ENCODE measurements around the gene GSK3B.

The GSK3B gene

DNA sequence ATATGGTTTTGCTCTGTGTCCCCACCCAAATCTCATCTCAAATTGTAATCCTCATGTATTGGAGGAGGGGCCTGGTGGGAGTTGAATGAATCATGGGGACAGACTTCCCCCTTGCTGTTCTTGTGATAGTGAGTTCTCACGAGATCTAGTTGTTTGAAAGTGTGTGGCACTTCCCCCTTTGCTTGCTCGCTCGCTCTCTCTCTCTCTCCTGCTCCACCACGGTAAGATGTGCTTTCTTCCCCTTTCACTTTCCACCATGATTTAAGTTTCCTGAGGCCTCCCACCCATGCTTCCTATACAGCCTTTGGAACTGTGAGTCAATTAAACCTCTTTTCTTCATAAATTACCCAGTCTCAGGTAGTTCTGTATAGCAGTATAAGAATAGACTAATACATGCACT, 60.7 kb downstream of the GSK3B start:
- no peak overlapping the region for H3K9ac ChIP-seq (ENCODE audit: low read length in 2 of 2)
- no peaks in the 10 kb centered on the region for H3K27me3 ChIP-seq (ENCODE audit: control insufficient read depth in 1 of 2, insufficient read depth in 2 of 2, low read length in 2 of 2)
- H3K36me3 ChIP-seq (ENCODE audit: control insufficient read depth in 2 of 2, insufficient read depth in 2 of 2, low read length in 2 of 2) = no peaks in the 10 kb centered on the region
- no peaks in the 10 kb centered on the region for H3K4me1 ChIP-seq (ENCODE audit: control insufficient read depth, insufficient read depth, low read length)
- H3K4me3 ChIP-seq (ENCODE audit: low read length in 2 of 2) = no peak overlapping the region
- no peaks in the 10 kb centered on the region for H3K9me3 ChIP-seq (ENCODE audit: control insufficient read depth in 2 of 2, low read length in 2 of 2)
- H3K27ac ChIP-seq (ENCODE audit: low read length) = no peak overlapping the region

DNA sequence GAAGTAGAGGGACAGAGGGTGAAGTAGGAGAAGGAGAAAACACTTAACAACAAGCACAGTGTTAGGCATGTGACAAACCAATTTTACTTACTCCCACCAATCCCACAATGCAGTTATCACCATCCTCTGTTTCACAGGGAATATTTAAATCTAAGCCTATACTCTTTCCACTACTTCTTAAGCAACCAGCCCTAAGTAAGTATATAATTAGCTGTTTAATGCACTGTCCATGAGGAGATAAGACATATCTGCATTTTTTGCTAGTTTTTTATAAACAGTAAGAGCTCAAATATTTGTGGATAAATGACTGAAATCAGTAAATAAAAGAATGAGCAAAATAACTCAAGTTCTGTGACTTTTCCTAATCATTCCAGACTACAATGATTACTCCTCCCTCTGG, 62.7 kb downstream of the GSK3B start:
- H3K4me1 ChIP-seq (ENCODE audit: control insufficient read depth, insufficient read depth, low read length) = no peaks in the 10 kb centered on the region
- no peak overlapping the region for H3K9ac ChIP-seq (ENCODE audit: low read length in 2 of 2)
- H3K27ac ChIP-seq (ENCODE audit: low read length) = no peak overlapping the region
- no peaks in the 10 kb centered on the region for H3K9me3 ChIP-seq (ENCODE audit: control insufficient read depth in 2 of 2, low read length in 2 of 2)
- H3K4me3 ChIP-seq (ENCODE audit: low read length in 2 of 2) = no peak overlapping the region
- no peaks in the 10 kb centered on the region for H3K36me3 ChIP-seq (ENCODE audit: control insufficient read depth in 2 of 2, insufficient read depth in 2 of 2, low read length in 2 of 2)
- no peaks in the 10 kb centered on the region for H3K27me3 ChIP-seq (ENCODE audit: control insufficient read depth in 1 of 2, insufficient read depth in 2 of 2, low read length in 2 of 2)

DNA sequence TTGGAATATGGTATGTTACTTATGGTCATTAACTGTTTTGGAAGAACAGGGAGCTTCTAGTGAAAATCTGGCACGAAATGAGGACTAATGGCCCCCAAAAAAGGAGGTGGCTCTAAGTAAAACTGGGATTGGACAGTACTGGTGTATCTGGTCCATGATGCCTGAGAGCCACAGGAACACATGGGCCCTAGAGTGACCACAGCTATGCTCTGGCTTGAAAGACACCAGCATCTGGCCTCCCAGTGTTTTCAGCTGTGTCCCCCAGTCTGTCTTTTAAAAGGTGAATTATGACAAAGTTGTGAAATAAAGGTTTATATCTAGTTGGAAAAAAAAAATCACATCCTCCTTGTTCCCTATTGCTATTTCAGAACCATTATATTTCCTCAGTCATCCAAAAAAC, 64.5 kb downstream of the GSK3B start:
- no peaks in the 10 kb centered on the region for H3K4me1 ChIP-seq (ENCODE audit: control insufficient read depth, insufficient read depth, low read length)
- H3K4me3 ChIP-seq (ENCODE audit: low read length in 2 of 2) = no peak overlapping the region
- H3K27me3 ChIP-seq (ENCODE audit: control insufficient read depth in 1 of 2, insufficient read depth in 2 of 2, low read length in 2 of 2) = no peaks in the 10 kb centered on the region
- no peaks in the 10 kb centered on the region for H3K9me3 ChIP-seq (ENCODE audit: control insufficient read depth in 2 of 2, low read length in 2 of 2)
- H3K36me3 ChIP-seq (ENCODE audit: control insufficient read depth in 2 of 2, insufficient read depth in 2 of 2, low read length in 2 of 2) = no peaks in the 10 kb centered on the region
- no peak overlapping the region for H3K27ac ChIP-seq (ENCODE audit: low read length)
- H3K9ac ChIP-seq (ENCODE audit: low read length in 2 of 2) = no peak overlapping the region

- Histone ChIP-seq H3K9me3 (ENCODE audit: control insufficient read depth in 2 of 2, low read length in 2 of 2) (no peaks in the 10 kb centered on the region), H3K36me3 (ENCODE audit: control insufficient read depth in 2 of 2, insufficient read depth in 2 of 2, low read length in 2 of 2) (no peaks in the 10 kb centered on the region), H3K4me1 (ENCODE audit: control insufficient read depth, insufficient read depth, low read length) (no peaks in the 10 kb centered on the region), H3K4me3 (ENCODE audit: low read length in 2 of 2) (no peak overlapping the region), H3K27ac (ENCODE audit: low read length) (no peak overlapping the region), H3K27me3 (ENCODE audit: control insufficient read depth in 1 of 2, insufficient read depth in 2 of 2, low read length in 2 of 2) (no peaks in the 10 kb centered on the region), H3K9ac (ENCODE audit: low read length in 2 of 2) (no peak overlapping the region)
These were observed 65.8 kb downstream of the GSK3B start for GRCh38 chr3:120028271-120029047.

DNA sequence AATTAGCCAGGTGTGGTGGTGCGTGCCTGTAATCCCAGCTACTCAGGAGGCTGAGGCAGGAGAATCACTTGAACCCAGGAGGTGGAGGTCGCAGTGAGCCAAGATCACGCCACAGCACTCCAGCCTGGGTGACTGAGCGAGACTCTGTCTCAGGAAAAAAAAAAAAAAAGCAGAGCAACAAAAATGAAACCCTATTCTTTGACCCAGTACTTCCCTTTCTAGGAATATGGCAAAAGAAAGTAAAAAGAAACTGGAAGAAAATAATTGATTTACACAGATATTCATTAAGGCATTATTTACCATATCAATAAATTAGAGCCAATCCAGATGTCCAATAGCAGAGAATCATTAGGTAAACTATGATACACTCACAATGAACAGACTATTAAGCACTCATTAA, 67.0 kb downstream of the GSK3B start:
- H3K9ac ChIP-seq (ENCODE audit: low read length in 2 of 2) = no peak overlapping the region
- H3K27ac ChIP-seq (ENCODE audit: low read length) = no peak overlapping the region
- H3K9me3 ChIP-seq (ENCODE audit: control insufficient read depth in 2 of 2, low read length in 2 of 2) = no peaks in the 10 kb centered on the region
- no peaks in the 10 kb centered on the region for H3K4me1 ChIP-seq (ENCODE audit: control insufficient read depth, insufficient read depth, low read length)
- no peaks in the 10 kb centered on the region for H3K36me3 ChIP-seq (ENCODE audit: control insufficient read depth in 2 of 2, insufficient read depth in 2 of 2, low read length in 2 of 2)
- no peak overlapping the region for H3K4me3 ChIP-seq (ENCODE audit: low read length in 2 of 2)
- H3K27me3 ChIP-seq (ENCODE audit: control insufficient read depth in 1 of 2, insufficient read depth in 2 of 2, low read length in 2 of 2) = no peaks in the 10 kb centered on the region

- Histone ChIP-seq H3K27me3 (ENCODE audit: control insufficient read depth in 1 of 2, insufficient read depth in 2 of 2, low read length in 2 of 2) (no peaks in the 10 kb centered on the region), H3K4me1 (ENCODE audit: control insufficient read depth, insufficient read depth, low read length) (no peaks in the 10 kb centered on the region), H3K4me3 (ENCODE audit: low read length in 2 of 2) (no peak overlapping the region), H3K9me3 (ENCODE audit: control insufficient read depth in 2 of 2, low read length in 2 of 2) (no peaks in the 10 kb centered on the region), H3K9ac (ENCODE audit: low read length in 2 of 2) (no peak overlapping the region), H3K27ac (ENCODE audit: low read length) (no peak overlapping the region), H3K36me3 (ENCODE audit: control insufficient read depth in 2 of 2, insufficient read depth in 2 of 2, low read length in 2 of 2) (no peaks in the 10 kb centered on the region)
These were observed 68.7 kb downstream of the GSK3B start for GRCh38 chr3:120025520-120025919.

DNA sequence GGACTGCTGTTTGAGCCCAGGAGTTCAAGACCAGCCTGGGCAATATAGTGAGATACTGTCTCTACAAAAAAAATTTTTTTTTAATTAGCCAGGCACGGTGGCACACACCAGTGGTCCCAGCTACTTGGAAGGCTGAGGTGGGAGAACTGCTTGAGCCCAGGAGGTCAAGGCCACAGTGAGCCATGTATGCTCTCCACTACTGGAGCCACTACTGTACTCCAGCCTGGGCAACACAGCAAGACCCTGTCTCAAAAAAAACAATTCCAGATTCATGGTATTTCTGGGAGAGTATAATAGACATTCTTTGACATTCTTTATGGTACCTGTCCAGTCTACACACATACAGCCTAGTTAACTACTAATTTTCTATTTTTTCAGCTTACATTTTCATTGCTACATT, 70.1 kb downstream of the GSK3B start:
- Histone ChIP-seq H3K4me3 (ENCODE audit: low read length in 2 of 2) (no peak overlapping the region), H3K36me3 (ENCODE audit: control insufficient read depth in 2 of 2, insufficient read depth in 2 of 2, low read length in 2 of 2) (no peaks in the 10 kb centered on the region)

DNA sequence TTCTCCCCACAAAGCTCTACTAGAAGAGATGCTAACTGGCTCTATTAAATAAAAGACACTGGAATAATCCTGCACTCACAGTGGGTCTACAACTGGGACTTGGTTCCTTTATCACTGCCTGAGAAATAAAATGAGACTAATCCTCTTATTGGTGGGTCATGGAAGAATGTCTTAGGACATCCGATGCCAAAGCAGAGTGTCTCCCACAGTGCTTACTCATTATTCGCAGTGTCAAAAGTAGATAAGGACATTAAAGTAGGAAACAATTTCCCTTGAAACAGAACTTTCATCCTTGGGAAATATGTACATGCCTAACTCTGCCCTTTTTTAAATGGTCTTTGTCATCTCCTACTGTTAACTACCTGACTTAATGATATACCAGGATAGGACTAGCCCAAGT, 71.5 kb downstream of the GSK3B start:
- Histone ChIP-seq H3K36me3 (ENCODE audit: control insufficient read depth in 2 of 2, insufficient read depth in 2 of 2, low read length in 2 of 2) (no peaks in the 10 kb centered on the region), H3K4me3 (ENCODE audit: low read length in 2 of 2) (no peak overlapping the region), H3K27ac (ENCODE audit: low read length) (no peak overlapping the region), H3K9ac (ENCODE audit: low read length in 2 of 2) (no peak overlapping the region), H3K27me3 (ENCODE audit: control insufficient read depth in 1 of 2, insufficient read depth in 2 of 2, low read length in 2 of 2) (no peaks in the 10 kb centered on the region), H3K4me1 (ENCODE audit: control insufficient read depth, insufficient read depth, low read length) (no peaks in the 10 kb centered on the region), H3K9me3 (ENCODE audit: control insufficient read depth in 2 of 2, low read length in 2 of 2) (no peaks in the 10 kb centered on the region)

More for the DNA sequence above, 70.1 kb downstream of the GSK3B start:
- Histone ChIP-seq H3K9ac (ENCODE audit: low read length in 2 of 2) (no peak overlapping the region), H3K27ac (ENCODE audit: low read length) (no peak overlapping the region), H3K27me3 (ENCODE audit: control insufficient read depth in 1 of 2, insufficient read depth in 2 of 2, low read length in 2 of 2) (no peaks in the 10 kb centered on the region), H3K9me3 (ENCODE audit: control insufficient read depth in 2 of 2, low read length in 2 of 2) (no peaks in the 10 kb centered on the region), H3K4me1 (ENCODE audit: control insufficient read depth, insufficient read depth, low read length) (no peaks in the 10 kb centered on the region)

- no peak overlapping the region for H3K9ac ChIP-seq (ENCODE audit: low read length in 2 of 2)
- H3K4me3 ChIP-seq (ENCODE audit: low read length in 2 of 2) = no peak overlapping the region
- no peaks in the 10 kb centered on the region for H3K4me1 ChIP-seq (ENCODE audit: control insufficient read depth, insufficient read depth, low read length)
- no peak overlapping the region for H3K27ac ChIP-seq (ENCODE audit: low read length)
- H3K36me3 ChIP-seq (ENCODE audit: control insufficient read depth in 2 of 2, insufficient read depth in 2 of 2, low read length in 2 of 2) = no peaks in the 10 kb centered on the region
- H3K27me3 ChIP-seq (ENCODE audit: control insufficient read depth in 1 of 2, insufficient read depth in 2 of 2, low read length in 2 of 2) = no peaks in the 10 kb centered on the region
- H3K9me3 ChIP-seq (ENCODE audit: control insufficient read depth in 2 of 2, low read length in 2 of 2) = no peaks in the 10 kb centered on the region
These were observed 72.7 kb downstream of the GSK3B start for GRCh38 chr3:120021523-120021922.

DNA sequence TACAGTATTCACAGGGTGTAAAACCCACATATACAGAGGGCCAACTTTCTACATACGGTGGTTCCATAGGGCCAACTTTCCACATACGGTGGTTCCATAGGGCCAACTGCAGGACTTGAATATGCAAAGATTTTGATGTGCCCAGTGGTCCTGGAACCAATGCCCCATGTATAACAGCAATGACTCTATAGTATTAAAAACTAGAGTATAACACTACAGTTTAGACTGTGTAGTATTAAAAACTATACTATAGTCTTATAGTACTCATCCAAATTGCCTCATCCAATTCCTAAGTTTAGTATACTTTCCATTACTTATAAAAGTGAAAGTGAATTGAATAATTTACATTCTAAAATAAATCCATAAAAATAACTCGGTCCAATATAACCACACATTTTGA, 75.9 kb downstream of the GSK3B start:
- no peaks in the 10 kb centered on the region for H3K9me3 ChIP-seq (ENCODE audit: control insufficient read depth in 2 of 2, low read length in 2 of 2)

GRCh38 chr3:120017692-120018091, 76.6 kb downstream of the GSK3B start:
- no peak overlapping the region for H3K9ac ChIP-seq (ENCODE audit: low read length in 2 of 2)
- no peak overlapping the region for H3K4me3 ChIP-seq (ENCODE audit: low read length in 2 of 2)
- H3K9me3 ChIP-seq (ENCODE audit: control insufficient read depth in 2 of 2, low read length in 2 of 2) = no peaks in the 10 kb centered on the region
- no peaks in the 10 kb centered on the region for H3K36me3 ChIP-seq (ENCODE audit: control insufficient read depth in 2 of 2, insufficient read depth in 2 of 2, low read length in 2 of 2)
- no peaks in the 10 kb centered on the region for H3K27me3 ChIP-seq (ENCODE audit: control insufficient read depth in 1 of 2, insufficient read depth in 2 of 2, low read length in 2 of 2)
- peaks cover 5% of the 10 kb centered on the region for H3K4me1 ChIP-seq (ENCODE audit: control insufficient read depth, insufficient read depth, low read length)
- no peak overlapping the region for H3K27ac ChIP-seq (ENCODE audit: low read length)

More for the DNA sequence above, 75.9 kb downstream of the GSK3B start:
- Histone ChIP-seq H3K4me3 (ENCODE audit: low read length in 2 of 2) (no peak overlapping the region), H3K36me3 (ENCODE audit: control insufficient read depth in 2 of 2, insufficient read depth in 2 of 2, low read length in 2 of 2) (no peaks in the 10 kb centered on the region), H3K27ac (ENCODE audit: low read length) (no peak overlapping the region), H3K9ac (ENCODE audit: low read length in 2 of 2) (no peak overlapping the region), H3K27me3 (ENCODE audit: control insufficient read depth in 1 of 2, insufficient read depth in 2 of 2, low read length in 2 of 2) (no peaks in the 10 kb centered on the region), H3K4me1 (ENCODE audit: control insufficient read depth, insufficient read depth, low read length) (peaks cover 5% of the 10 kb centered on the region)

Measured in stomach smooth muscle (tissue), 2 donors.